HG03520 (cell line): ENCODE measurements around the gene TTC13.
"Not testable (repeated sequence)": the region's sequence is repeated elsewhere in the genome, so short reads cannot be mapped to it uniquely, and the experiment has no call there.

Experiments used
- ATAC-seq: cut with Tn5 transposase; IDR thresholded peaks from one replicate; pipeline ENCODE4 v1.9.1; 2021; ENCODE audit warnings: mild to moderate bottlenecking, moderate library complexity; ENCODE audit not compliant: unreplicated experiment

The TTC13 gene

DNA sequence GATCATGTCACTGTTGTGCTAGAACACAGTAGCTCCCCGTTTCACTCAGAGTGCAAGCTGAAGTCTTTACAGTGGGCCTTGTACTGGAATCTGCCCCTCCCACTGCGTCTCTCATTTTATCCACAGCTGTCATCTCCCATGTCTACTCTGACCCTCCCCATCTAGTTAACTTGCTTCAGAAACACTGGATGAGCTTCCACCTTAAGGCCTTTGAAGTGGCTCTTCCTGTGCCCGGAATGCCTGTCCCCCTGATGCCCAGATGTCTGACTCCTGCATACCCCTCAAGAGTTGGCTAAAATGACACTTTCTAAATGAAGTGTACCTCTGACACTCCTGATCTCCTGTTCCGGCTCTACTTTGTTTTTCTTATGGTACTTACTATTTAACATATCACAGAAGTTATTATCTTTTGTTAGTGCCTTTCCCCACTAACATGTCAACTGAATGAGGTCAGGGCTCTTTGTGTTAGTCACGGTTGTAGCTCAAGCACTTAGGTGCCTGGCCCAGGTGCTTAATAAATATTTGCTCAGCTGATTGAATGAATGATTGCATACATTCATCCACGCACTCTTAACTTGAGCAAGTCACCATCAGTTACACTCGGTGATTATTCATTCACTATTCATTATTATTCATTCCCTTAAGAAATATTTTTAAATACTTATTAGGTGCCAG lies 13.6 kb upstream of the TTC13 start:
- ATAC-seq, result no peak

DNA sequence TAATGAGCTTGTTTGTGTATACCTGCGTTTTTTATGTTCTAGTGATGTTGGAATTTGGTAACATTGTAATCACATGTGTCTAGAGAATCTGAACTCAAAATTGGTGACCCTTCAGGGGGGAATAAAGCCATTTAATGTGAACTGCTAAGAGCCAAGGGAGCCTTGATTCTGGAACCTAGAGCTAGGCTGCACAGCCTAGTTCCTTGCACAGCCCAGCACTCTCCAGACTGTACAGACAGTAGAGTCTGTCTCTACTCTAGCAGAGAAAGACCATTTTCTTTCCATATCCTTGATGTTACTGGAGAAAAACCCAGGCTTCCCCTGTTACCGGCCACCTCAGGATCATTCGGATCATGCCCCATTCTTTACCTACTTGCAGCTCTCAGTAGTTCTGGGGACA lies 8.8 kb upstream of the TTC13 start:
- no peak for ATAC-seq

DNA sequence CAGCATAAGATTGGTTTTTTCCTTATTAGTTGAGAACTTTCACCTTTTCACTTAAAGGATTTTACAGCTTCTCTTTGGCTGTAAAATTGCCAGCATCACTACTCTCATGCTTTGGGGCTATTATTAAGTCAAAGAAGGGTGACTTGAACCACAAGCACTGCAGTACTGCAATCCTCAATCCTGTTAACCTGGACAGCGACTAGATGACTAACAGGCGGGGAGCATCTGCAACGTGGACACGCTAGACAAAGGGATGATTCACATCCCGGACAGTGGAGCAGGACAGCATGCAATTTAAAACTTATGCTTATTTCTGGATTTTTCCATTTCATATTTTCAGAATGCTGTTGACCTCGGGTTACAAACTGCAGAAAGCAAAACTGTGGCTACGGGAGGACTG lies 8.3 kb upstream of the TTC13 start:
- no peak for ATAC-seq

DNA sequence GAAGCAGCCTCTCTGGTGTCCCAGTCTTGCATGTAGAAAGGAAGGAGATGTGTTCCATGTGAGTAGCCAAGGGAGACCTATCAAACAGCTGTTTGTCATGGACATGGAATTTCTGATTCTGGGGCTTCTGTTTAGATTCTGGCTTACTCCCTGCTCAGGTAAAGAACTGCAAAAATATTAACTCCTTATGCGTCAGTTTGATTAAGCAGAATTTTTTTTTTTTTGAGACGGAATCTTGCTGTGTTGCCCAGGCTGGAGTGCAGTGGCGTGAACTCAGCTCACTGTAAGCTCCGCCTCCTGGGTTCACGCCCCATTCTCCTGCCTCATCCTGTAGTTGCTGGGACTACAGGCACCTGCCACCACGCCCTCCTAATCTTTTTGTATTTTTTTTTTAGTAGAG lies 7.0 kb upstream of the TTC13 start:
- no peak for ATAC-seq

DNA sequence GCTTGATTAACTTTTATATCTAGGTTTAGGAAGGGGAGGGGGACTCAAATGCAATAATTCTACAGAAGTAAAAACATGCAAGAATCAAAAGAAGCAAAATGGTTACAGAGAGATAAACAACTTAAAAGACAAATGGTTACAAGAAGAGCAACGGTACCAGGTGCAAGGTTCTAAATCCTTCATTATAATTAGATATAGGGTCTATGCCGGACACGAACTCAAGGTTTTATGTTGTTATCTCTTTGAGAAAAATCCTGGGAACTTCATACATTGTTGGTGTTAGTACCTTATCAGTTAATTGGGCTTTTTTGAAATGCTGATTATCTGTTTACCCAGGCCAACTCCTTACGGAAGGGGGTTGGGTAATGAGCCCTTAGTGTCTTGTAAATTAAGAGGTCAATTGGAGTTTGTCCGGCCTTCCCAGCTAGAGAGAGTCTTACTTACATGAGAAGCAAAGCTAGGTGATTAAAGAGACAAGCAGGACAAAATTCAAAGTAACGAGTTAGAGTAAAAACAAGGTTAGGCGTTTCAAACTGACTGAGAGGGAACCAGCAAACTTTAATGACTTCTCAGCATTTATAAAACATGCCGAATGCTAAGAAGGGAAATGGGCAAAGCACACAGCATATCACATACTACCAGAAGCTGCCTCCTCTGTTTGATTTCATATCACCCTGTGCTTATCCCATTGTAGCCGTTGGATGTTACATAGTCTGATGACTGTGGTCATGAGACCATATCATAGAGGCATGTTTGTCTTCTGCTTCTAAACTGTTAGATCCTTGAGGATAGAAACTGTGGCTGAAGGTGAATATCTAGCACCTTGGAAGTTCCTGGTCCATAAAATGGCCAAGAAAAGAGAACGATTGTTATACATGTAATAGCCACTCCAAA lies 6.2 kb upstream of the TTC13 start:
- ATAC-seq, result not testable (repeated sequence)

DNA sequence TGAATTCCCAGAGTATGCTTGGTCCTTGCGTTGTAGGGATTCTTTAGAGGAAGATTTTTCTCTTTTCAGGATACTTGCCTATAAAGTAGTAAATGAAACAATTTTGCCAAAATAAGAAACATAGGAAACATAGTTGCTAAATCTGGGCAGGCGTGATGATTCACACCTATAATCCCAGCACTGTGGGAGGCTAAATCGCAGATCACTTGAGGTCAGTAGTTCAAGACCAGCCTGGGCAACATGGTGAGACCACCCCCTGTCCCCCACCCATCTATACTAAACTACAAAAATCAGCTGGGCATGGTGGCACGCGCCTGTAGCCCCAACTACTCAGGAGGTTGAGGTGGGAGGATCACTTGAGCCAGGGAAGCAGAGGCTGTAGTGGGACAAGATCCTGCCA lies 5.2 kb upstream of the TTC13 start:
- no peak for ATAC-seq

DNA sequence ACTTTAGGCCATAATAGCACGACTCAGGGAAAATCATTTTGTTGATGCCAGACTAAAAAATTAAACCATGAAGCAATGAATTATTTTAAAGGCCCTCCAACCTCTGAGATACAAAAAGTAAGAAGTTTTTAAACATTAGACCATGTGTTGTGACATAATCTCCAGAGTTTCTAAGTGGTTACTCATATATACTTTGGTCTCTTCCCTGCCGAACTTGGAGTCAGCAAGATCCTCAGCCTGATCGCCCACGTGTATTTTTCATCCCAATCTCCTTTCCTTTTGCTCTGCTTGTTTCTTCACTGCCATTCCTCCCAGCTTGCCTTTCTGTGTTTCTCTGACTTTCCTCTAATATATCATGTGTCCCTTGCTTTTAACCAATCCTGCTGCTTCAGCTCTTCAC lies 4.0 kb upstream of the TTC13 start:
- ATAC-seq, result no peak

DNA sequence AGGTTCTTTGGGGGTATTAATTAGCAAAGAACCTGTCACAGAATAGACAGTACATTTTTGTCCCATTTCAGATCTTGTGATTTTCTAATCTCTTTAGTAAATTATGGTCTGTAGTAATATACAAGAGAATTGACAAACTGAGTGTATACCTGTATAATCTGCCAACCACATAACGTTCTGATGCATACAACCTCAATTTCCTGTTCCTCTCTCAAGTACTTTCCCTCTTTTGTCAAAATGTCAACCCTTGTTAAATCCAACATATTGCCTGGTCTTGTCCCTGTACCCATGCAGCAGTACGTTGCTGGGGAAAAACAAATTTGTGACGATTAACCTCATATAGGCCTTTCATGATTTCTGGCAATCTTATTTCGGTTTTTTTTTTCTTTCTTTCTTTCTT lies 1.3 kb upstream of the TTC13 start:
- ATAC-seq, result no peak

DNA sequence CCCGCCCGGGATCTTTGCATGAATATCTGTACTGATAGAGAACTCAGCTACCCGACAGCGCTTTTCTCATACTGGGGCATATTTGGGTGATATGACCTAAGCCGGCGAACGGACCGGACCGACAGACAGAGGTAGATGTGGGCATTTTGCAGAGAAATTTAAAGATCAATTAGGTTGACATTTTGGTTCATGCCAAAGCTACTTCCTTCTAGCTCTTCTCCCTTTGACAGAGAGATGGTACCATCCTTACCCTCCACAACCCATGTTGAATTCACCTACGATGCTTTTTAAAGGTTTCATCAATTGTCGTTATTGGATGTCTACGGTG lies 692 bp upstream of the TTC13 start:
- no peak for ATAC-seq

DNA sequence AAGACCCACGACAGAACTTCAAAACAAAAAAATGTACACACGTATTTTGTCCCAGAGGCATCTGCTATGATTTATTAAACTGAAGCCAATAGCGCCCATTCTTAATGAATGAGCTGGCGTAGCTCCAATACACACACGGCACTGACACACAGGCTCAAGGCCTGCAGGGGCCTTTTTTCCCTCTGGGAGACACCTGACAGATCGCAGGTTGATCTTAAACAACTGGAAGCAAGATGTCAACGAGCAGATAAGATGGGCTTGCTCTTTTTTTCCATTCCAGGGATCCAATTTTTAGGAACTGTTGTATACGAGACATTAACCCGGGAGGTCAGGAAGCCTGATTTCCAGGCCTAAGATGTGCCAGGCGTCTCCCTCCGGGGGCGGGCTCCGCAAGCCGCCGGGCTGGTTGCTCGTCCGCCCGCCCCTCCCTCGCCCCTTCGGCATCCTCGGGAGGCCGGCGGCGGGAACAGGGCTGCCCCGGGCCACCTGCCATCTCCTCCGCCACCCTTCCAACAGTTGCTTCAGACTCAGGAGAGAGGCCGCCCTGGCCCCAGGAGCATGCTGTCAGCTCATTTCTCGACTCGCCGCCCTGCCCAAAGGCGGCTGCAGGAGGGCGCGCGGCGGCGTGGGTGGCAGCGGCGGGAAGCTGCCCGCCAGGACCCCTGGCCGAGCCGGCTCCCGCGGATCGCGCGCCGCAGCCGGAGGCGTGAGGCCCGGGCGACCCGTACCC lies 735 bp downstream of the TTC13 start:
- peak; percentile 3 for ATAC-seq

DNA sequence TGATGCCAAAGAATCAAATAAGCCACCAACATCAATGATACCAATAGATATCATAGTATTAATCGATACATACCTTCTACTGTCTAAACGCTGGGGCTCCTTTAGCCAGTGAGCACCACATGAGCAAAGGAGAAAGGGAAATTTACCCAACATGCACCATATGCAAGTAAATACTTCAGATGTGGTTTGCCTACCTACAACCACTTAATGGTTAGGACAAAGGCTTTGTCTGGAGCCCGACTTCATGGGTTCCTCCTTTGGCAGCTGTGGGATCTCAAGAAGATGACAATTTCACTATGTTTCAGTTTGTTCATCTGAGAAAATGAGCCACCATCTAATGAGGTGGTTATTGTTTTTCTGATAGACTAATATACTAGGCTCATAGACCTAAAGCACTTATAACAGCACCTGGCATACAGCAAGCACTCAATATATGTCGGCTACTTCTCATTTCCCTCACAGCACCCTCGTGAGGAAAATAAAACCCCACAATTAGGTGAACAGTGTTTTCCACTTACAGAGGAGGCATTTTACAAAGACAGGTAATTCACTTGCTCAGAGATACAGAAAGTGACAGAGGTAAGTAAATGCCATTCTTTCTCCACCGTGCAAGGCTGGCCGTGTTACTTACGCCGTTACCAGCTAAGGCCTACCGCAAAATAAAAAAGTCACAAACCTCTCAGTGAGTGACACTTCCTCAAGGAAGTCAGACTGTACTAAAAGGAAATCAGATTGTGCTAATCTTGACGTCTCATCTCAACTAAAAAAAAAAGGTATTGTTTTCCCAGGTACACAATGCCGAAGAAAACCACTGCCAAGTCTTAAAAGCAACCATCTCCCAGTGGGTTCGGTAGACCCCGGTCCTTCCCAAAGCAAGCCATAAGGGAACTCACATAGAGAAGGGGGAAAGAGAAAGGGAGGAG lies 1.6 kb downstream of the TTC13 start:
- ATAC-seq, result no peak

DNA sequence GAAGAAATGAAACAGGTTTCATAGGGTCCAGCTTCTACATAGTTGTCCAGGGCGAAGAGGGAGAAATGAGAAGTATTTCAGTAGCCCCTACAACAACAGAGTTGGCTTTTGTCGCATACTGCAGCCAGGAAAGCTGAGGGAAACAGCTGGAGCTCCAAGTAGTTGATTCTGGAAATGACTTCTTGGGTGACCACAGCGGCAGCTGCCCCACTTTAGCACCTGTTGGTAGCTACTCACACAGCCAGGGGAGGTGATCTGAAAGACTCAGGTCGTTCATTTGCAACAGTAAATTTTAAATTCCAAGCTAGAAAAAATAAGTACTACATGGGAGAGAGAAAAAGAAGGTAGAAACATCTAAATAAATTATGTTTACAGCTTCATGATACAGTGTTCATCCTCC lies 2.3 kb downstream of the TTC13 start:
- ATAC-seq, result no peak

DNA sequence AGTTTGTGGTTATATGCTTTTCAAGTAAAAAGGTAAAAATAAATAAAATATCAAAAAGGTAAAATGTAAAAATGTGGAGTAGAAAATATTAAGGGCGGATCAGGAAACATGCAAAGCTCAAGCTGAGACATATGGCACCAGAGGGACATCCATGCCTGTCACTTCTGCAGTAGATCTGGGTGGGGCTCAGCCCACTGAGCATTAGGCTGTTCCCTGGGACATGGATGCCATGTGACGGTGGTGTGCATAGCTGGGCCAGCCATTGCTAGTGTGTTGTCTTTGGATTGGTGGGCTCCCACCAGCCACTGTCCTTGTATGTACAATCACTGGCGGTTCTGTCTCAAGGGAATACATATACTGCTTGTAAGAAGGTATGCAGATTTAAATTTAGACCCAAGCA lies 3.0 kb downstream of the TTC13 start:
- no peak for ATAC-seq

DNA sequence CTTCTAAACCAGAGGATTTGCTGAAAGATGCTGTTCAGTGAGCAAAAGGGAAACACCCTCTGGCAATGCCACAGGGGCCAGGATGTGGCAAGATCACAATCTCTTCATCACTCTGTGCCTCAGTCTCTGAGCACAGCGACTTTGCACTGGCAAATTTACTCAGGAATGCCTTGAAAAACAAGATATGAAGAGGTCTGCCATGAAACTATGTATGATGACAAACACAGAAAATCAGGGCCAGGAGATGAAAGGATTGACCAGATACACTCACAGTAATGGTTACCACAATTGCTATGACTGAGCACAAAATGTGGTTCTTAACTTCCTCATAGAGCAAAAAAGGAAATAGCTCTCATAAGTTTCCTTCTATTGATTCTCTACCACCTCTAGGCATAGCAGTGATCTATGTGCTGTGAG lies 5.8 kb downstream of the TTC13 start:
- ATAC-seq, result peak; percentile 83

DNA sequence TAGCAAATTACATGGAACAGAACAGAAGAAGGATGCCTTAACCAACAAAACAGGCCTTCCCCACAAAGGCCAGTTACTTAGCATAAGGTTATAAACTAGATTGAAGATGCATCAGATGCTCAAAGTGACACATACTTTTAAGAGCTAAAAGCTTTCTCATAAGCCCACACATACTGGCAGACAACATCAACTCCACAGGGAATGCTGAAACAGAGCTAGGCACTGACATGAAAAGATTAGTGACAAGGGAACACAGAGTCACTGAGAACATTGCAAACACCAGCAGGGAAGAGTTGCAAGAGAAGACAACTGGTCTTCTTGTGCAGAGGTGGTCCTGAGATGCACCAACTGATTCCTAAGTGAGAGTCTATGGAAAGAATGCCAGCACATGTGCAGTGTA lies 6.9 kb downstream of the TTC13 start:
- no peak for ATAC-seq

DNA sequence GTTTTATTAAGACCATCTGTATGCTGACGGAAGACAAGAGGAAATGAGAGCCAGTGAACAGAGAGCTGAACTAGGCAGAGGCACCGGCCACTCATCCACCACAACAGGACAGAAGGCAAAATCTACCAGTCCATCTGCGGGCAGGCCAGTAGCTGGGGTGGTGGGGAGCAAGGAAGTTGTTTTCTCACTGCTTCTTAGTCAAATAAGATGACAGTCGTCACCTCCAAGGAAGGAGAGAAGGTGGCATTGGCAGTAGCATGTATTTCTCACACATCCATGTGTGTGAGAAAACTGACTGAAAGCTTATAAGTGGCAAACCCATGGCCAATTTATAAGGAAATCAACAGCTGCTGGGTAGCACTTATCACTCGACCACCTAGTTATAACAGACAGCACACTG lies 8.2 kb downstream of the TTC13 start:
- ATAC-seq, result no peak

DNA sequence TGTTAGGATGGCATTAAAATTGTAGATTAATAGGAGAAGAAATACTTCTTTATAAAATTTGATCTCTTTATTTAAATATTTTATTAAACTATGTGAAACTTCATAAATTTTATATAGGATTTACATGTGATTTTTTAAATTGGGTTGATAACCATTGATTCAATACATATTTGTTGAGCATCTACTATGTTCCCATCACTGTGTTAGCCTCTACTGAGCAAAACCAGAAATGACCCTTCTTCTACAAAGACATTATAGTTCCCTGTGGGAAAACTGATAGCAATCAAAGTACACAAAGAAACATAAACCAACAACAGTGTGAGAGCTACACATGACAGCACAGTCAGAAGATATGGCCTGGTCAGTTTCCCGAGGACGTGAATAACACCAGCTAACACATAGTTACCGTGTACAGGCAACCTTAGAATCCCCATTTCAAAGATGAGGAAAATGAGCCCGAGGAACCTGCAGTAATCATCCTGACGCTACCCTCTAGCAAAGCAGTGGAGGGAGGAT lies 12.2 kb downstream of the TTC13 start:
- ATAC-seq, result no peak

DNA sequence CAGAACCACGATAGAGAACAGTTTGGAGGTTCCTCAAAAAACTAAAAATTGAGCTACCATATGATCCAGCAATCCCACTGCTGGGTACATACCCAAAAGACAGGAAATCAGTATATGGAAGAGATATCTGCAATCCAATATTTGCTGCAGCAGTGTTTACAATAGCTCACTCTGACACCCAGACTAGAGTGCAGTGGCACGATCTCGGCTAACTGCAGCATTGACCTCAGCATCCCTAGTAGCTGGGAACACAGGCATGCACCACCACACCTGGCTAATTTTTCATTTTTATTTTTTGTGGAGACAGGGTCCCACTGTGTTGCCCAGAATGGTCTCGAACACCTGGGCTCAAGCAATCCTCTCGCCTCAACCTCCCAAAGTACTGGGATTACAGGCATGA lies 13.1 kb downstream of the TTC13 start:
- no peak for ATAC-seq

DNA sequence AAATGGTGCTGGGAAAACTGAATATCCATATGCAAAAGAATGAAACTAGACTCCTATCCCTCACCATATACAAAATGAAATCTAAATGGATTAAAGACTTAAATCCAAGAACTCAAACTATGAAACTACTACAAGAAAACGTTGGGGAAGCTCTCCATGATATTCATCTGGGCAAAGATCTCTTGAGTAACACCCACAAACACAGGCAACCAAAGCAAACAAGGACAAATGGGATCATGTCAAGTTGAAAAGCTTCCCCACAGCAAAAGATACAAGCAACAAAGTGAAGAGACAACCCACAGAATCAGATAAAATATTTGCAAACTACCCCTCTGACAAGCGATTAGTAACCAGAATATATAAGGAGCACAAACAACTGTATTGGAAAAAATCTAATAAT lies 13.8 kb downstream of the TTC13 start:
- ATAC-seq, result no peak

DNA sequence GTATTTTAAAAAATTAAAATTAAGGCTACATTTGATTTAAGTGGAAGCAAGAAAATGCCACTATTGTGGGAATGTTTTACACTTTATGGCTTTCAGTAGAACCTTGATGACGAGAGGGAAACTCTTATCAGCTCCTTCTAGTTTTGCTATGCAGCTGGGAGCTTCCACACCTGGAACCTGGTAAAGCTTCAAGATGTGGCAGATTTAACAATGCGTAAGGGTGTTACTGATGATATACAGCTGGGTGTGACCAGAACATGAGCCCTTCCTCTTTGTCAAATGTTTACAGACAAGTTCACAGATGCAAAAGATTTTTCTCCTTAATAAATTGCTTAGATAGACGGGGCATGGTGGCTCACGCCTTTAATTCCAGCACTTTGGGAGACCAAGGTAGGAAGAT lies 20.3 kb downstream of the TTC13 start:
- ATAC-seq, result no peak

DNA sequence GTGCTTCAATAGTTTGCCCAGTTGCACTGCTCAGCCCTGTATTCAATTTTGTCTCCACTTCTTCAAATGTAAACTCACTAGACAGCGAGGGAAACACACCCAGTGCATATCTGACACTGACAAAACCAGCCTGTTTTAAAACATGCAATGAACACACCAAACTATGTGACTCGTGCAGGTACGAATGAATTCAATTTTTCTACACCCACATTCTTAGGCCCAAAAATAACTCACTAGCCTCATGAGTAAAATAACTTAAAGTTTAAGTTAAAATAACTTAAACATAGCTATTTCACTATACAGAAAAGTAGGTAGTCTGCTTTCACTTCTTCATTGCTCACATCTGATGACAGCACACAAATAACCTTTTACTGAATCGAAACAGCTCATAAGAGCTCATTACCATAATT lies 21.1 kb downstream of the TTC13 start:
- peak; percentile 84 for ATAC-seq
